Occipital lobe (tissue), 3 donors: ENCODE data around the gene HLA-F. TPM values are rescaled to one million over a fixed set of nuclear protein-coding genes. Genes with fewer than 3 reads are reported as not detected.

ENCODE experiments used
- DNase-seq: peaks from one replicate; lab custom pipeline; 2025; lab: John Stamatoyannopoulos, UW
- small RNA-seq: library from RNA; depleted of rRNA; stranded (forward); fragments of <200 nt; gene quantifications from one replicate; pipeline ENCODE3, GENCODE V24; 2014
- total RNA-seq: library from RNA; depleted of rRNA; stranded (reverse); fragments of >200 nt; gene quantifications from one replicate; pipeline ENCODE4 v1.2.3, GENCODE V29; 2014

The HLA-F gene
- total RNA-seq, 1 donor from 2014 or later: 1.4 TPM

GRCh38 chr6:29760328-29760727 is 37.1 kb downstream of the HLA-F start:
- no peak for DNase-seq

- DNase-seq: no peak
Measured at GRCh38 chr6:29762051-29762450, 38.8 kb downstream of the HLA-F start.

- DNase-seq: no peak
Measured at GRCh38 chr6:29762781-29763214, 39.6 kb downstream of the HLA-F start.

GRCh38 chr6:29763491-29764289 is 40.5 kb downstream of the HLA-F start:
- DNase-seq: no peak

- no peak for DNase-seq
Measured at GRCh38 chr6:29764422-29765196, 41.4 kb downstream of the HLA-F start.

- no peak for DNase-seq
Measured at GRCh38 chr6:29769336-29769735, 46.1 kb downstream of the HLA-F start.

- DNase-seq: no peak
Measured at GRCh38 chr6:29770306-29770705, 47.1 kb downstream of the HLA-F start.

GRCh38 chr6:29776684-29777083 is 53.5 kb downstream of the HLA-F start:
- DNase-seq: no peak

Small RNAs within 50 kb of the gene (small RNA-seq; reads per million reads assigned to genes)
- gene AL645939.2: not detected
- gene AL645939.3: not detected
- gene AL645939.4: not detected
- not detected for gene RF00019

Other genes starting within 250 kb of the HLA-F start
- gene MAS1L, start 235.5 kb upstream of the HLA-F start, total RNA-seq: not detected
- gene UBD, start 163.7 kb upstream of the HLA-F start, total RNA-seq: 0.47 TPM
- not detected for gene OR2H2, start 138.3 kb upstream of the HLA-F start, total RNA-seq
- 91.1 TPM for gene GABBR1, start 90.3 kb upstream of the HLA-F start, total RNA-seq
- not detected for gene MOG, start 66.3 kb upstream of the HLA-F start, total RNA-seq
- not detected for gene ZFP57, start 42.3 kb upstream of the HLA-F start, total RNA-seq
- not detected for gene HLA-G, start 104.4 kb downstream of the HLA-F start, total RNA-seq
- 46.6 TPM for gene HLA-A, start 219.1 kb downstream of the HLA-F start, total RNA-seq